Measurements from ENCODE around the gene ZNF580. TPM values are rescaled to one million over a fixed set of nuclear protein-coding genes. Genes with fewer than 3 reads are reported as not detected.

Gene ZNF580
- total and polyA plus RNA-seq, 11 donors, result 8.2 to 41.5 (median 21.1) TPM

- Histone ChIP-seq H3K9me3 (no peaks in the 10 kb centered on the region), H3K27ac (no peak overlapping the region), H3K4me3 (no peak overlapping the region), H3K4me1 (peaks cover 4 to 41% (median 30%) of the 10 kb centered on the region in 12 donors), H3K27me3 (no peaks in the 10 kb centered on the region), H3K36me3 (peaks cover 0 to 15% (median 2%) of the 10 kb centered on the region in 9 donors)
- 90 to 96% (median 92%) methylated on average over 42 to 60 of the region's 60 CpGs for WGBS, 4 donors
- ATAC-seq (no peak), DNase-seq (no peak)
- TF ChIP-seq CTCF (IDR thresholded peaks at IDR 0.05) (no peak), POLR2A (IDR thresholded peaks at IDR 0.05) (no peak)
- intact Hi-C loops (cut with DNase I), result loop anchor here in 1 of 10 donors (10.0 kb wide), 2 partner anchors 318 to 458 kb away; partner anchors contain the start of genes BRSK1, HSPBP1 and TNNT1
Measured at GRCh38 chr19:55602104-55603001, 38.4 kb upstream of the ZNF580 start.

- H3K4me1 ChIP-seq, result peaks cover 4 to 46% (median 32%) of the 10 kb centered on the region in 12 donors
- no peak for ATAC-seq
- peaks cover 0 to 13% (median 0%) of the 10 kb centered on the region in 9 donors for H3K36me3 ChIP-seq
- no peaks in the 10 kb centered on the region for H3K9me3 ChIP-seq
- WGBS, 4 donors, result 89 to 92% (median 90%) methylated on average over 13 to 21 of the region's 21 CpGs
- H3K27ac ChIP-seq, result no peak overlapping the region
- intact Hi-C loops (cut with DNase I), result loop anchor here in 1 of 10 donors (10.0 kb wide), 2 partner anchors 318 to 458 kb away; partner anchors contain the start of genes BRSK1, HSPBP1 and TNNT1
- no peak overlapping the region for H3K4me3 ChIP-seq
- no peak for TF ChIP-seq CTCF (IDR thresholded peaks at IDR 0.05)
- no peak for TF ChIP-seq POLR2A (IDR thresholded peaks at IDR 0.05)
- no peak for DNase-seq
- no peaks in the 10 kb centered on the region for H3K27me3 ChIP-seq
Measured at GRCh38 chr19:55603115-55603514, 37.7 kb upstream of the ZNF580 start.

- no peak for TF ChIP-seq CTCF (IDR thresholded peaks at IDR 0.05)
- no peak for TF ChIP-seq POLR2A (IDR thresholded peaks at IDR 0.05)
- ATAC-seq (no peak), DNase-seq (no peak)
- H3K27me3 ChIP-seq, result no peaks in the 10 kb centered on the region
- peaks cover 4 to 43% (median 31%) of the 10 kb centered on the region in 12 donors for H3K4me1 ChIP-seq
- intact Hi-C loops (cut with DNase I), result loop anchor here in 3 of 10 donors (2.0 to 10.0 kb wide), 4 partner anchors 29 to 459 kb away; partner anchors contain the start of genes BRSK1 (in 1 of the 3), HSPBP1 (in 1 of the 3) and TNNT1 (in 1 of the 3)
- peak overlapping the region in 4 of 12 donors; percentile 75 to 95 (median 78) for H3K4me3 ChIP-seq
- peak overlapping the region in 8 of 12 donors; percentile 90 to 98 (median 97) for H3K27ac ChIP-seq
- peaks cover 0 to 13% (median 0%) of the 10 kb centered on the region in 9 donors for H3K36me3 ChIP-seq
- H3K9me3 ChIP-seq, result no peaks in the 10 kb centered on the region
- 74 to 82% (median 78%) methylated on average over 22 of the region's 22 CpGs for WGBS, 4 donors
Measured at GRCh38 chr19:55603581-55604292, 37.1 kb upstream of the ZNF580 start.

All from heart left ventricle (tissue), 16 donors.